AG09309 (cell line): ENCODE data around the gene RECQL5.

Experiments
- DNase-seq: peaks from one replicate; pipeline ENCODE4 v3.0.0-alpha.2; 2010; ENCODE audit warnings: low read depth
- H3K4me3 ChIP-seq: 2 replicates; pipeline ENCODE4 v1.5.1; 2011; ENCODE audit warnings: mild to moderate bottlenecking, low read depth, low read length, moderate library complexity; ENCODE audit not compliant: control insufficient read depth
- CTCF ChIP-seq: IDR thresholded peaks from 2 replicates; pipeline ENCODE4 v1.5.1; 2011; ENCODE audit warnings: mild to moderate bottlenecking, low read depth, low read length, inconsistent platforms; ENCODE audit not compliant: insufficient read depth, control insufficient read depth; ENCODE audit errors: missing control alignments

Gene RECQL5

GRCh38 chr17:75616521-75617122, 50.3 kb downstream of the RECQL5 start:
- no peak for DNase-seq
- H3K4me3 ChIP-seq, result no peak overlapping the region
- TF ChIP-seq CTCF, result no peak

GRCh38 chr17:75615301-75615700, 51.7 kb downstream of the RECQL5 start:
- no peak for DNase-seq
- no peak overlapping the region for H3K4me3 ChIP-seq
- no peak for TF ChIP-seq CTCF

GRCh38 chr17:75614556-75615270, 52.2 kb downstream of the RECQL5 start:
- no peak overlapping the region for H3K4me3 ChIP-seq
- no peak for TF ChIP-seq CTCF
- DNase-seq, result no peak

GRCh38 chr17:75614006-75614405, 52.9 kb downstream of the RECQL5 start:
- H3K4me3 ChIP-seq, result no peak overlapping the region
- TF ChIP-seq CTCF, result no peak
- no peak for DNase-seq

- no peak overlapping the region for H3K4me3 ChIP-seq
- no peak for DNase-seq
- no peak for TF ChIP-seq CTCF
These were observed 53.9 kb downstream of the RECQL5 start for GRCh38 chr17:75612906-75613626.

- TF ChIP-seq CTCF, result no peak
- no peak for DNase-seq
- no peak overlapping the region for H3K4me3 ChIP-seq
These were observed 55.0 kb downstream of the RECQL5 start for GRCh38 chr17:75611851-75612429.
